Liver (tissue), 9 donors: ENCODE data around the gene SRSF9. TPM values are rescaled to one million over a fixed set of nuclear protein-coding genes. Genes with fewer than 3 reads are reported as not detected.

Experiments used
- DNase-seq: peaks from one replicate; pipeline ENCODE4 v3.0.0-alpha.2; 2017; ENCODE audit warnings: low spot score
- H3K27ac ChIP-seq, 2 donors: one replicate each; pipeline ENCODE4 v1.7.0; 2013; ENCODE audit warnings: inconsistent platforms in 2 of 2, low read length in 2 of 2, control low read depth in 1 of 2, low read depth in 1 of 2, mild to moderate bottlenecking in 1 of 2
- H3K27me3 ChIP-seq, 4 donors: one replicate each; pipeline versions ENCODE4 v1.6.1 to v1.7.0; 2013; ENCODE audit warnings: low read length in 3 of 4, inconsistent platforms in 1 of 4, mild to moderate bottlenecking in 1 of 4, moderate library complexity in 1 of 4; ENCODE audit not compliant: control insufficient read depth in 4 of 4, insufficient read depth in 4 of 4
- H3K36me3 ChIP-seq, 4 donors: one replicate each; pipeline versions ENCODE4 v1.6.1 to v1.7.0; 2013; ENCODE audit warnings: low read length in 3 of 4, mild to moderate bottlenecking in 3 of 4, low read depth in 1 of 4, moderate library complexity in 1 of 4; ENCODE audit not compliant: control insufficient read depth in 4 of 4, insufficient read depth in 3 of 4
- H3K4me1 ChIP-seq, 4 donors: one replicate each; pipeline versions ENCODE4 v1.6.1 to v1.7.0; 2013; ENCODE audit warnings: low read length in 3 of 4, mild to moderate bottlenecking in 3 of 4, moderate library complexity in 1 of 4; ENCODE audit not compliant: control insufficient read depth in 4 of 4, insufficient read depth in 4 of 4
- H3K4me3 ChIP-seq, 3 donors: one replicate each; pipeline versions ENCODE4 v1.6.1 to v1.7.0; 2013; ENCODE audit warnings: low read length in 3 of 3, control low read depth in 1 of 3, low read depth in 1 of 3, mild to moderate bottlenecking in 1 of 3
- H3K9ac ChIP-seq, 2 donors: one replicate each; pipeline ENCODE4 v1.7.0; 2013; ENCODE audit warnings: low read length in 2 of 2, mild to moderate bottlenecking in 2 of 2, moderate library complexity in 2 of 2, control low read depth in 1 of 2, low read depth in 1 of 2
- H3K9me3 ChIP-seq, 4 donors: one replicate each; pipeline versions ENCODE4 v1.6.1 to v1.7.0; 2013; ENCODE audit warnings: low read length in 3 of 4; ENCODE audit not compliant: control insufficient read depth in 4 of 4
- EGR1 ChIP-seq, 2 donors: IDR thresholded peaks; 2 replicates each; pipeline ENCODE4 v1.6.1; 2016 to 2018; ENCODE audit warnings: antibody characterized with exemption in 2 of 2, low read depth in 2 of 2
- FOXA1 ChIP-seq: IDR thresholded peaks from 2 replicates; pipeline ENCODE4 v1.6.1; 2016; ENCODE audit warnings: antibody characterized with exemption
- FOXA2 ChIP-seq: IDR thresholded peaks from 2 replicates; pipeline ENCODE4 v1.6.1; 2016; ENCODE audit warnings: antibody characterized with exemption
- GABPA ChIP-seq, 2 donors: IDR thresholded peaks in 1 of 2; conservative IDR thresholded peaks in 1 of 2; 2 replicates each; pipeline ENCODE4 v1.6.1; 2016; ENCODE audit warnings: antibody characterized with exemption in 2 of 2, mild to moderate bottlenecking in 1 of 2, moderate library complexity in 1 of 2
- HNF4A ChIP-seq, 2 donors: conservative IDR thresholded peaks; 2 replicates each; pipeline ENCODE4 v1.6.1; 2016; ENCODE audit warnings: antibody characterized with exemption in 2 of 2, mild to moderate bottlenecking in 2 of 2
- HNF4G ChIP-seq: IDR thresholded peaks from 2 replicates; pipeline ENCODE4 v1.6.1; 2016; ENCODE audit warnings: antibody characterized with exemption
- JUND ChIP-seq, 2 donors: IDR thresholded peaks; 2 replicates each; pipeline ENCODE4 v1.6.1; 2016; ENCODE audit warnings: antibody characterized with exemption in 2 of 2
- NR2F2 ChIP-seq: IDR thresholded peaks from 2 replicates; pipeline ENCODE4 v1.6.1; 2016; ENCODE audit warnings: antibody characterized with exemption
- RAD21 ChIP-seq, 2 donors: IDR thresholded peaks; 2 replicates each; pipeline ENCODE4 v1.6.1; 2016; ENCODE audit warnings: antibody characterized with exemption in 2 of 2, mild to moderate bottlenecking in 2 of 2
- RXRA ChIP-seq, 2 donors: IDR thresholded peaks; 2 replicates each; pipeline ENCODE4 v1.6.1; 2017 to 2018; ENCODE audit warnings: antibody characterized with exemption in 2 of 2, mild to moderate bottlenecking in 1 of 2
- SP1 ChIP-seq: IDR thresholded peaks from 2 replicates; pipeline ENCODE4 v1.6.1; 2018; ENCODE audit warnings: antibody characterized with exemption, mild to moderate bottlenecking
- TAF1 ChIP-seq: conservative IDR thresholded peaks from 2 replicates; pipeline ENCODE4 v1.6.1; 2016; ENCODE audit warnings: antibody characterized with exemption, mild to moderate bottlenecking
- YY1 ChIP-seq: IDR thresholded peaks from 2 replicates; pipeline ENCODE4 v1.6.1; 2016; ENCODE audit warnings: antibody characterized with exemption, mild to moderate bottlenecking
- WGBS: extraction: QIAGEN DNeasy Blood & Tissue Kit; methylation state at CpG from one replicate; pipeline ENCODE4 v1.1.7; 2013; 5-methylcytosine and 5-hydroxymethylcytosine counted together
- polyA plus RNA-seq, 2 donors: library from polyadenylated mRNA; stranded (reverse) in 1 of 2; unstranded in 1 of 2; fragments of 200-250 nt in 1 of 2; fragments of >200 nt in 1 of 2; fragmentation: Nextera tagmentation in 1 of 2; extraction: Ambion mirVana in 1 of 2; gene quantifications; one replicate each; pipeline versions ENCODE4 v1.2.1 to v1.2.3, GENCODE V29; 2013 to 2015
- total RNA-seq, 2 donors: library from RNA; depleted of rRNA; stranded (reverse); fragments of >200 nt; gene quantifications; one replicate each; pipeline ENCODE4 v1.2.3, GENCODE V29; 2014
- TF ChIP-seq, protein P1 (sequence below): IDR thresholded peaks from 2 replicates; pipeline ENCODE4 v1.6.1; 2016; ENCODE audit warnings: antibody characterized with exemption, mild to moderate bottlenecking
- TF ChIP-seq, protein P2 (sequence below): IDR thresholded peaks from 2 replicates; pipeline ENCODE4 v1.6.1; 2016; ENCODE audit warnings: antibody characterized with exemption
- TF ChIP-seq, protein P3 (sequence below): IDR thresholded peaks from 2 replicates; pipeline ENCODE4 v1.6.1; 2016; ENCODE audit warnings: antibody characterized with exemption
- TF ChIP-seq, protein P4 (sequence below): fragments of 150-350 bp; IDR thresholded peaks from 2 replicates; pipeline ENCODE4 v1.5.1; 2017; ENCODE audit warnings: improper control_type of control experiment, low read depth, low read length; ENCODE audit not compliant: missing input control
- TF ChIP-seq, protein P5 (sequence below): IDR thresholded peaks from 2 replicates; pipeline ENCODE4 v1.6.1; 2016; ENCODE audit warnings: antibody characterized with exemption
- donor health status: healthy.
- donor health status: healthy.
- donor health status: healthy.
- donor health status: healthy.
- donor health status: healthy.

The SRSF9 gene
- total and polyA plus RNA-seq, 4 donors: 45.3 to 98.5 (median 73.3) TPM

DNA sequence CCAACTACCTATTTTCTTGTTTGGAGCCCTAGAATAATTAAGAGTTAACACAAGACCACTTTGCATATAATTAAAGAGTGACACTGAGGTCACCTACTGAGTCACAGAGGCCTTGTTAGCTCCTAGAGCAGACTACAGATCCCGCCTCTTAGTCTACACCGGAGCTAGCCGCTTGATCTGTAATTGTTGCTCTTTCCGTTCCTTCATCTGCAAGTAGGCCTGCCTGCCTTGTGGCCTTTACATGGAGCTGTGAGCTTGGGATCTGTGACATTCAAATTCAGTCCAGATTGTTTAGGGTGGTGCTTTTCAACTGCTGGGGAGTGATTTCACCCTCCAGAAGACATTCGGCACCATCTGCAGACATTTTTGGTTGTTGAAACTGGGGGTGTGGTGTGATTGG, 20.8 kb upstream of the SRSF9 start:
- Histone ChIP-seq H3K4me3 (no peak overlapping the region), H3K36me3 (no peaks in the 10 kb centered on the region), H3K27me3 (no peaks in the 10 kb centered on the region), H3K27ac (no peak overlapping the region), H3K4me1 (peaks cover 0 to 6% (median 4%) of the 10 kb centered on the region in 4 donors), H3K9me3 (no peaks in the 10 kb centered on the region), H3K9ac (no peak overlapping the region)
- TF ChIP-seq YY1: no peak
- TF ChIP-seq RAD21 (IDR thresholded peaks at IDR 0.05): no peak
- TF ChIP-seq FOXA1: no peak
- TF ChIP-seq, protein P1, sequence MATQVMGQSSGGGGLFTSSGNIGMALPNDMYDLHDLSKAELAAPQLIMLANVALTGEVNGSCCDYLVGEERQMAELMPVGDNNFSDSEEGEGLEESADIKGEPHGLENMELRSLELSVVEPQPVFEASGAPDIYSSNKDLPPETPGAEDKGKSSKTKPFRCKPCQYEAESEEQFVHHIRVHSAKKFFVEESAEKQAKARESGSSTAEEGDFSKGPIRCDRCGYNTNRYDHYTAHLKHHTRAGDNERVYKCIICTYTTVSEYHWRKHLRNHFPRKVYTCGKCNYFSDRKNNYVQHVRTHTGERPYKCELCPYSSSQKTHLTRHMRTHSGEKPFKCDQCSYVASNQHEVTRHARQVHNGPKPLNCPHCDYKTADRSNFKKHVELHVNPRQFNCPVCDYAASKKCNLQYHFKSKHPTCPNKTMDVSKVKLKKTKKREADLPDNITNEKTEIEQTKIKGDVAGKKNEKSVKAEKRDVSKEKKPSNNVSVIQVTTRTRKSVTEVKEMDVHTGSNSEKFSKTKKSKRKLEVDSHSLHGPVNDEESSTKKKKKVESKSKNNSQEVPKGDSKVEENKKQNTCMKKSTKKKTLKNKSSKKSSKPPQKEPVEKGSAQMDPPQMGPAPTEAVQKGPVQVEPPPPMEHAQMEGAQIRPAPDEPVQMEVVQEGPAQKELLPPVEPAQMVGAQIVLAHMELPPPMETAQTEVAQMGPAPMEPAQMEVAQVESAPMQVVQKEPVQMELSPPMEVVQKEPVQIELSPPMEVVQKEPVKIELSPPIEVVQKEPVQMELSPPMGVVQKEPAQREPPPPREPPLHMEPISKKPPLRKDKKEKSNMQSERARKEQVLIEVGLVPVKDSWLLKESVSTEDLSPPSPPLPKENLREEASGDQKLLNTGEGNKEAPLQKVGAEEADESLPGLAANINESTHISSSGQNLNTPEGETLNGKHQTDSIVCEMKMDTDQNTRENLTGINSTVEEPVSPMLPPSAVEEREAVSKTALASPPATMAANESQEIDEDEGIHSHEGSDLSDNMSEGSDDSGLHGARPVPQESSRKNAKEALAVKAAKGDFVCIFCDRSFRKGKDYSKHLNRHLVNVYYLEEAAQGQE: no peak
- no peak for TF ChIP-seq NR2F2
- no peak for TF ChIP-seq GABPA (IDR thresholded peaks at IDR 0.05 in 1 of 2, conservative IDR thresholded peaks at IDR 0.05 in 1 of 2)
- no peak for TF ChIP-seq HNF4A (conservative IDR thresholded peaks at IDR 0.05)
- no peak for TF ChIP-seq JUND (IDR thresholded peaks at IDR 0.05)
- TF ChIP-seq, protein P2, sequence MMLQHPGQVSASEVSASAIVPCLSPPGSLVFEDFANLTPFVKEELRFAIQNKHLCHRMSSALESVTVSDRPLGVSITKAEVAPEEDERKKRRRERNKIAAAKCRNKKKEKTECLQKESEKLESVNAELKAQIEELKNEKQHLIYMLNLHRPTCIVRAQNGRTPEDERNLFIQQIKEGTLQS: no peak
- TF ChIP-seq, protein P3, sequence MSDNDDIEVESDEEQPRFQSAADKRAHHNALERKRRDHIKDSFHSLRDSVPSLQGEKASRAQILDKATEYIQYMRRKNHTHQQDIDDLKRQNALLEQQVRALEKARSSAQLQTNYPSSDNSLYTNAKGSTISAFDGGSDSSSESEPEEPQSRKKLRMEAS: no peak
- TF ChIP-seq TAF1: no peak
- TF ChIP-seq RXRA (IDR thresholded peaks at IDR 0.05): no peak
- TF ChIP-seq HNF4G: no peak
- TF ChIP-seq, protein P4, sequence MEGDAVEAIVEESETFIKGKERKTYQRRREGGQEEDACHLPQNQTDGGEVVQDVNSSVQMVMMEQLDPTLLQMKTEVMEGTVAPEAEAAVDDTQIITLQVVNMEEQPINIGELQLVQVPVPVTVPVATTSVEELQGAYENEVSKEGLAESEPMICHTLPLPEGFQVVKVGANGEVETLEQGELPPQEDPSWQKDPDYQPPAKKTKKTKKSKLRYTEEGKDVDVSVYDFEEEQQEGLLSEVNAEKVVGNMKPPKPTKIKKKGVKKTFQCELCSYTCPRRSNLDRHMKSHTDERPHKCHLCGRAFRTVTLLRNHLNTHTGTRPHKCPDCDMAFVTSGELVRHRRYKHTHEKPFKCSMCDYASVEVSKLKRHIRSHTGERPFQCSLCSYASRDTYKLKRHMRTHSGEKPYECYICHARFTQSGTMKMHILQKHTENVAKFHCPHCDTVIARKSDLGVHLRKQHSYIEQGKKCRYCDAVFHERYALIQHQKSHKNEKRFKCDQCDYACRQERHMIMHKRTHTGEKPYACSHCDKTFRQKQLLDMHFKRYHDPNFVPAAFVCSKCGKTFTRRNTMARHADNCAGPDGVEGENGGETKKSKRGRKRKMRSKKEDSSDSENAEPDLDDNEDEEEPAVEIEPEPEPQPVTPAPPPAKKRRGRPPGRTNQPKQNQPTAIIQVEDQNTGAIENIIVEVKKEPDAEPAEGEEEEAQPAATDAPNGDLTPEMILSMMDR: no peak
- TF ChIP-seq EGR1 (IDR thresholded peaks at IDR 0.05; ENCODE audit: low read depth in 2 of 2): no peak
- no peak for TF ChIP-seq SP1
- TF ChIP-seq, protein P5, sequence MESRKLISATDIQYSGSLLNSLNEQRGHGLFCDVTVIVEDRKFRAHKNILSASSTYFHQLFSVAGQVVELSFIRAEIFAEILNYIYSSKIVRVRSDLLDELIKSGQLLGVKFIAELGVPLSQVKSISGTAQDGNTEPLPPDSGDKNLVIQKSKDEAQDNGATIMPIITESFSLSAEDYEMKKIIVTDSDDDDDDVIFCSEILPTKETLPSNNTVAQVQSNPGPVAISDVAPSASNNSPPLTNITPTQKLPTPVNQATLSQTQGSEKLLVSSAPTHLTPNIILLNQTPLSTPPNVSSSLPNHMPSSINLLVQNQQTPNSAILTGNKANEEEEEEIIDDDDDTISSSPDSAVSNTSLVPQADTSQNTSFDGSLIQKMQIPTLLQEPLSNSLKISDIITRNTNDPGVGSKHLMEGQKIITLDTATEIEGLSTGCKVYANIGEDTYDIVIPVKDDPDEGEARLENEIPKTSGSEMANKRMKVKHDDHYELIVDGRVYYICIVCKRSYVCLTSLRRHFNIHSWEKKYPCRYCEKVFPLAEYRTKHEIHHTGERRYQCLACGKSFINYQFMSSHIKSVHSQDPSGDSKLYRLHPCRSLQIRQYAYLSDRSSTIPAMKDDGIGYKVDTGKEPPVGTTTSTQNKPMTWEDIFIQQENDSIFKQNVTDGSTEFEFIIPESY: no peak
- TF ChIP-seq FOXA2: no peak
- DNase-seq: no peak
- 97% methylated on average over 5 of the region's 5 CpGs for WGBS
